ENCODE measurements around the gene TP53BP2.

Gene TP53BP2

DNA sequence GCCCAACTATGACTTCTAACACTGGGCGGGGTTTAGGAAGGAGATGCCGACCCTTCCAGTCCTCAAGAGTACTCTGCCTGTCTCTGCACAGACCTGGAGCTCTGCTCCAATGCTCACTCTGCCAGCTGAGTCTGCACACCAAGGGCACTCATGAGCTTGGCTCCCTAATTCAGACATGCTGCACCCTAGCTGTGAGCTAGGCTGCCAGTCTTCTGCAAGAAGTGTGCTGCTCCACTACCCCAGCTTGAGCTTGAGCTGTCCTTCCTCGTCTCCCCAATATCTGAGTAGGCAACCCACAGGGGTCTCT lies 13.2 kb downstream of the TP53BP2 start:
- H3K27ac ChIP-seq (ENCODE audit: low read length) = peak overlapping the region; percentile 94
- peak overlapping the region; percentile 75 for H3K9ac ChIP-seq (ENCODE audit: low read length)

DNA sequence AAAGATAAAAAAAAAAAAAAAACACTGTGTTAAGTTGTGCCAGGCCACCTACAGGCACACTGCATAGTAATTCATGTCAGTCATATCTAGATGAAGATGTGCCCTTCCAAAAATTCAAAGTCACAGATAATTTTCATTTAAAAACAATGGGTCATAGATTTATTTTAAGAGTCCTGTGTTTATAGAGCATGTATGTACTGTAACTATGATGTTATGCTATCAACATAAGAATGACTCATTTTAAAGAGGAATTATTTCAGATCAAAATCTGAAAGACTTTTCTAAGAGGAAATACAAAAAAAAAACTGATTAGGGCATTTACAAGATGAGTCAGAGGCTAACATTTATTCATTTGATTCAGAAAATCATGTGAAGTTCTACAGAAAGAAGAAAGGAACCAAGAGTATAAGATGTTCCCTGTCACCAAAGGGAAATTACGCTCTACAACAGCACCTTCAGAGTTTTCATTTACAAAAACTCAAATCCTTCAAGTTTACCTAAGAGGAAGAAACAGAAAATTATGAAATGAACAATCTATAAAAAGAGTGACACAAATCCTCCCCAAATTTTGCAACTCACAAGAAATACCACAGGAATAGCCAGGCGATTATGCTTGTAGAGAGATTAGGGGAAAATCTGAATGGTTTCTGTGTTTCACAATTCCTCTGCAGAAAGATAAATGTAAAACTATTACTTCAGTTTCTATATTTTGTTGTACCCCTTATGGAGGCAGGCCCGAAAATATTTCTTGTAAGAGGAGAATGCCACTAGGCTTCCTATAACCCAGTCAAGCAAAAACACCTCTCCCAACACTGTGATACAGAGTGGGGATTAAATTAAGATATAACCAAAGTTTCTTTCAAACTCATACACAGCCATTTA lies 13.8 kb downstream of the TP53BP2 start:
- Histone ChIP-seq H3K36me3 (replicated peaks; ENCODE audit: low read depth, low read length) (peaks cover 8% of the 10 kb centered on the region), H3K4me1 (ENCODE audit: low read length) (peaks cover 90% of the 10 kb centered on the region), H3K9ac (ENCODE audit: low read length) (peak overlapping the region; percentile 75), H4K20me1 (ENCODE audit: insufficient read depth, low read length) (peaks cover 46% of the 10 kb centered on the region), H3K27me3 (ENCODE audit: low read depth, low read length) (no peaks in the 10 kb centered on the region), H3K79me2 (ENCODE audit: low read length) (peaks cover 89% of the 10 kb centered on the region), H3K9me3 (ENCODE audit: insufficient read depth, low read length) (no peaks in the 10 kb centered on the region), H2AFZ (ENCODE audit: low read depth, low read length) (no peak overlapping the region), H3K4me2 (ENCODE audit: low read length) (peak overlapping the region; percentile 88), H3K4me3 (ENCODE audit: low read length) (peak overlapping the region; percentile 70), H3K27ac (ENCODE audit: low read length) (peak overlapping the region; percentile 94)
- TF ChIP-seq, protein P1, sequence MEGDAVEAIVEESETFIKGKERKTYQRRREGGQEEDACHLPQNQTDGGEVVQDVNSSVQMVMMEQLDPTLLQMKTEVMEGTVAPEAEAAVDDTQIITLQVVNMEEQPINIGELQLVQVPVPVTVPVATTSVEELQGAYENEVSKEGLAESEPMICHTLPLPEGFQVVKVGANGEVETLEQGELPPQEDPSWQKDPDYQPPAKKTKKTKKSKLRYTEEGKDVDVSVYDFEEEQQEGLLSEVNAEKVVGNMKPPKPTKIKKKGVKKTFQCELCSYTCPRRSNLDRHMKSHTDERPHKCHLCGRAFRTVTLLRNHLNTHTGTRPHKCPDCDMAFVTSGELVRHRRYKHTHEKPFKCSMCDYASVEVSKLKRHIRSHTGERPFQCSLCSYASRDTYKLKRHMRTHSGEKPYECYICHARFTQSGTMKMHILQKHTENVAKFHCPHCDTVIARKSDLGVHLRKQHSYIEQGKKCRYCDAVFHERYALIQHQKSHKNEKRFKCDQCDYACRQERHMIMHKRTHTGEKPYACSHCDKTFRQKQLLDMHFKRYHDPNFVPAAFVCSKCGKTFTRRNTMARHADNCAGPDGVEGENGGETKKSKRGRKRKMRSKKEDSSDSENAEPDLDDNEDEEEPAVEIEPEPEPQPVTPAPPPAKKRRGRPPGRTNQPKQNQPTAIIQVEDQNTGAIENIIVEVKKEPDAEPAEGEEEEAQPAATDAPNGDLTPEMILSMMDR (IDR thresholded peaks at IDR 0.05; ENCODE audit: low read depth, low read length) = no peak
- no peak; the same call in 1 of the 2 replicates for TF ChIP-seq EZH2phosphoT487 (IDR thresholded peaks at IDR 0.05; ENCODE audit: low read depth)

More for the DNA sequence above, 13.2 kb downstream of the TP53BP2 start:
- TF ChIP-seq, protein P1 (IDR thresholded peaks at IDR 0.05; ENCODE audit: low read depth, low read length) = no peak; the same call in 1 of the 2 replicates
- no peak for TF ChIP-seq EZH2phosphoT487 (IDR thresholded peaks at IDR 0.05; ENCODE audit: low read depth)
- no peaks in the 10 kb centered on the region for H3K27me3 ChIP-seq (ENCODE audit: low read depth, low read length)
- peak overlapping the region; percentile 70 for H3K4me3 ChIP-seq (ENCODE audit: low read length)
- no peaks in the 10 kb centered on the region for H3K9me3 ChIP-seq (ENCODE audit: insufficient read depth, low read length)
- peaks cover 89% of the 10 kb centered on the region for H3K79me2 ChIP-seq (ENCODE audit: low read length)
- H2AFZ ChIP-seq (ENCODE audit: low read depth, low read length) = no peak overlapping the region
- peaks cover 46% of the 10 kb centered on the region for H4K20me1 ChIP-seq (ENCODE audit: insufficient read depth, low read length)
- peaks cover 88% of the 10 kb centered on the region for H3K4me1 ChIP-seq (ENCODE audit: low read length)
- H3K4me2 ChIP-seq (ENCODE audit: low read length) = peak overlapping the region; percentile 88
- H3K36me3 ChIP-seq (replicated peaks; ENCODE audit: low read depth, low read length) = peaks cover 8% of the 10 kb centered on the region

DNA sequence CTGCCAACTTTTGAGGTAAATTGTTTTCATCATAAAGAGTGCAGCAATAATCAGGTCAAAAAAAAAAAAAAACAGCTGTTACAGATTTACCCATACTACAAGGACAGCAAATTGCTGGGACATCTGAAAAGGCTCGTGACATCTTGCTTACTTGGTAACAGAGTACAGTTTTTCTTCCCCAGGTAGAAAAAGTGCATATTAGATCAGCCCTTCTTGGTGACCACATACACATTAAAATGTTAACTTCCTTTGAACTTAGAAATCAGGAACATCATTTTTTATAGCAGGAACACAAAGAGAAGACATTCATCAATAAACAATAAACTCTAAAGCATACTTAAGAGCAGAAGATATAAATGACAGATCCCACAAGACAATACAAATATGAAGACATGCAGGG lies 16.1 kb downstream of the TP53BP2 start:
- H3K36me3 ChIP-seq (replicated peaks; ENCODE audit: low read depth, low read length) = peaks cover 11% of the 10 kb centered on the region
- H3K79me2 ChIP-seq (ENCODE audit: low read length) = peaks cover 89% of the 10 kb centered on the region
- no peak overlapping the region for H2AFZ ChIP-seq (ENCODE audit: low read depth, low read length)
- no peaks in the 10 kb centered on the region for H3K27me3 ChIP-seq (ENCODE audit: low read depth, low read length)
- no peak overlapping the region for H3K9ac ChIP-seq (ENCODE audit: low read length)
- peaks cover 46% of the 10 kb centered on the region for H4K20me1 ChIP-seq (ENCODE audit: insufficient read depth, low read length)
- no peaks in the 10 kb centered on the region for H3K9me3 ChIP-seq (ENCODE audit: insufficient read depth, low read length)
- H3K4me3 ChIP-seq (ENCODE audit: low read length) = no peak overlapping the region
- H3K27ac ChIP-seq (ENCODE audit: low read length) = no peak overlapping the region
- peak overlapping the region; percentile 3; the same call in 1 of the 2 replicates for H3K4me2 ChIP-seq (ENCODE audit: low read length)
- peaks cover 90% of the 10 kb centered on the region for H3K4me1 ChIP-seq (ENCODE audit: low read length)
- no peak for TF ChIP-seq EZH2phosphoT487 (IDR thresholded peaks at IDR 0.05; ENCODE audit: low read depth)
- TF ChIP-seq, protein P1 (IDR thresholded peaks at IDR 0.05; ENCODE audit: low read depth, low read length) = no peak

DNA sequence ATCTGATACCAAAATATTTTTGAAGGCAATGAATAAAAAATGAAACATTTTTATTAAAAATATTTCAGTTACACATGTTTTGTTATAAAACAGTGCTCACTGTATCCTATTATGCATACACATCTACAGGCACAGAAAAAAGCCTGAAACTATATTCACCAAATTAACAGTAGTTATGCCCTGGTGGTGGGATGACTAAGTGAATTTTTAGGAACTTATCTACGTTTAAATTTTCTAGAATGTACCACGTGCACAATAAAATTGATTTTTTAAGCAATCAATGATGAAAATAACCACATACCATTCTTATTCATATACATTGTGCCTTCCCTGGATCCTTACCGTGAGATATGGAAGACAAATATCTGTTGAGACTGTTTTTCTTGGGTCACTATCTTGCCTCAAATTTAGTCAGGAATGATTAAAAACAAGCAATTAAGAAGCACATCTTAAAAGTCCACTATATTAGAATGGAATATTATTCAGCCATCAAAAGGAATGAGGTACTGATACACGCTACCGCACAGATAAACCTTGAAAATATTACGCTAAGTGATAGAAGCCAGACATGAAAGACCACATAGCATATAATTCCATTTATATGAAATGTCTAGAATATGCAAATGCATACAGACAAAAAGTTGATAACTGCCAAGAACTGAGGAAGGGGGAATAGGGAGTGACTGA lies 17.4 kb downstream of the TP53BP2 start:
- Histone ChIP-seq H3K27ac (ENCODE audit: low read length) (no peak overlapping the region), H3K27me3 (ENCODE audit: low read depth, low read length) (no peaks in the 10 kb centered on the region), H3K4me1 (ENCODE audit: low read length) (peaks cover 89% of the 10 kb centered on the region), H4K20me1 (ENCODE audit: insufficient read depth, low read length) (peaks cover 51% of the 10 kb centered on the region), H3K79me2 (ENCODE audit: low read length) (peaks cover 89% of the 10 kb centered on the region), H3K4me2 (ENCODE audit: low read length) (no peak overlapping the region), H3K36me3 (replicated peaks; ENCODE audit: low read depth, low read length) (peaks cover 11% of the 10 kb centered on the region), H2AFZ (ENCODE audit: low read depth, low read length) (no peak overlapping the region), H3K4me3 (ENCODE audit: low read length) (no peak overlapping the region), H3K9ac (ENCODE audit: low read length) (no peak overlapping the region), H3K9me3 (ENCODE audit: insufficient read depth, low read length) (no peaks in the 10 kb centered on the region)
- no peak for TF ChIP-seq EZH2phosphoT487 (IDR thresholded peaks at IDR 0.05; ENCODE audit: low read depth)
- TF ChIP-seq, protein P1 (IDR thresholded peaks at IDR 0.05; ENCODE audit: low read depth, low read length) = no peak

Measured in OCI-LY3 (cell line).